NCI-H1417 (cell line): Measurements from ENCODE around the gene MYRF.

Source experiments
- DNase-seq, 3 experiments: peaks; one replicate each; lab custom pipeline; 2025; lab: John Stamatoyannopoulos, UW

MYRF gene

GRCh38 chr11:61718621-61719302 is 33.7 kb upstream of the MYRF start:
- no peak for DNase-seq

- DNase-seq: no peak
Measured at GRCh38 chr11:61719978-61720377, 32.5 kb upstream of the MYRF start.

- DNase-seq: no peak
Measured at GRCh38 chr11:61720597-61720996, 31.8 kb upstream of the MYRF start.

GRCh38 chr11:61724437-61724836 is 28.0 kb upstream of the MYRF start:
- DNase-seq: no peak

- DNase-seq: no peak
Measured at GRCh38 chr11:61725781-61726231, 26.6 kb upstream of the MYRF start.

GRCh38 chr11:61726775-61727174 is 25.7 kb upstream of the MYRF start:
- DNase-seq: no peak

- no peak for DNase-seq
Measured at GRCh38 chr11:61727401-61727811, 25.0 kb upstream of the MYRF start.

- no peak for DNase-seq
Measured at GRCh38 chr11:61728066-61728939, 24.1 kb upstream of the MYRF start.

- no peak for DNase-seq
Measured at GRCh38 chr11:61728940-61729219, 23.6 kb upstream of the MYRF start.

GRCh38 chr11:61730240-61730994 is 22.0 kb upstream of the MYRF start:
- peak; percentile 85 to 98 (median 96) for DNase-seq

- no peak for DNase-seq
Measured at GRCh38 chr11:61731211-61731951, 21.1 kb upstream of the MYRF start.

GRCh38 chr11:61731952-61732675 is 20.3 kb upstream of the MYRF start:
- no peak for DNase-seq

GRCh38 chr11:61732705-61733104 is 19.7 kb upstream of the MYRF start:
- no peak for DNase-seq

GRCh38 chr11:61733120-61733978 is 19.1 kb upstream of the MYRF start:
- DNase-seq: peak; percentile 69 to 86 (median 85)

GRCh38 chr11:61734767-61735166 is 17.7 kb upstream of the MYRF start:
- no peak for DNase-seq

- no peak for DNase-seq
Measured at GRCh38 chr11:61735391-61735790, 17.0 kb upstream of the MYRF start.

- no peak for DNase-seq
Measured at GRCh38 chr11:61736310-61736709, 16.1 kb upstream of the MYRF start.

GRCh38 chr11:61737131-61737530 is 15.3 kb upstream of the MYRF start:
- DNase-seq: no peak

GRCh38 chr11:61737636-61738386 is 14.6 kb upstream of the MYRF start:
- no peak for DNase-seq

- no peak for DNase-seq
Measured at GRCh38 chr11:61738776-61739175, 13.7 kb upstream of the MYRF start.
